ENCODE measurements around the gene RO60.
"Not testable (repeated sequence)": the region's sequence is repeated elsewhere in the genome, so short reads cannot be mapped to it uniquely, and the experiment has no call there.

RO60 gene

DNA sequence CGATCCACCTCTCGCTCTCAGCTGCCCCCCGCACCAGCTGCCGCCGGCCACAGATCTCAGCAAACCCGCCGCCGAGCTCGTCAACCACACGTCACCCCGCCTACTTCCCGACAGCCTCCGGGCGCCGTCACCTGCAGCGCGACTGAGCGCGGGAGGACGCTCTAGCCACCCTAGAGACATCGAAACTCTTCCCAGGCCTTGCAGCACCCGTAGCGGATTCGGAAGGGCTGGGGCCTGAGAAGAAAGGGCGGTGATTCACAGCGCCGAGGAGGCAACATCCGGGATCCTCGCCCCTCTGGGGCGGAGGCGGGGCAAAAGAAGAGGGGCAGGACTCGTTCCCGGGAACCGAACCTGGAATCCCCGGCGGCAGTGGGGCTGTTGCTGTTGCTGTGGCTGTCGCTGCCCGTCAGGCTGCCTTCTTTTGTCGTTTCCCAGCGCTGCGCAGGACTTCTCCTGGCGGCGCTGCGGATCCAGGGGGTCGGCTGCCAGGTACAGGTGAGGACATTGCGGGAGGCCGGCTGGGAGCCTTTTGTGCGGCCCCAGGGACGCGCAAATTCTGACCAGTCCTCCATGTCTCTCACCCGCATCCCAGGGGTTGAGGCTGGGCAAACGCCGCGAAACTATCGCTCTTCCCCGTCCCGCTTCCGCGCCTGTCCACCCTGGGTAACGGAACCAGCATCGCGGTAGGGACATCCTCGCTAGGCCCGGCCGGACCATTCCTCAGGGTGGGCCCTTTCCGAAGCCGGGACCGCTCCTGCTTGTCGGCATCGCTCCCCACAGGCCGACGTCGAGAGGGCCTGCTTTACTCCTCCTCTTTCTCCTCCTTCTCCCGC, at the start of gene RO60, which contains the start of gene UCHL5:
TSS of gene RO60 (plus strand) at position 331 of the 833 bp plus-strand sequence. CDS start 9,443 bp downstream, outside the sequence.
TSS of gene UCHL5 (minus strand) at position 79 of the 833 bp plus-strand sequence. CDS start 100 bp downstream, outside the sequence.
- H3K36me3 ChIP-seq (ENCODE audit: insufficient read depth, low read length), result peaks cover 5% of the 10 kb centered on the region
- peak within 1 kb of the TSS; percentile 43 for H2AFZ ChIP-seq (ENCODE audit: low read depth, low read length)
- peaks cover 4% of the 10 kb centered on the region for H3K9me3 ChIP-seq (ENCODE audit: low read length)
- peak within 1 kb of the TSS; percentile 75 for H3K4me3 ChIP-seq (ENCODE audit: low read length)
- H3K4me1 ChIP-seq (ENCODE audit: insufficient read depth, low read length), result peaks cover 18% of the 10 kb centered on the region
- no peaks in the 10 kb centered on the region for H3K27me3 ChIP-seq (ENCODE audit: insufficient read depth, low read length)

DNA sequence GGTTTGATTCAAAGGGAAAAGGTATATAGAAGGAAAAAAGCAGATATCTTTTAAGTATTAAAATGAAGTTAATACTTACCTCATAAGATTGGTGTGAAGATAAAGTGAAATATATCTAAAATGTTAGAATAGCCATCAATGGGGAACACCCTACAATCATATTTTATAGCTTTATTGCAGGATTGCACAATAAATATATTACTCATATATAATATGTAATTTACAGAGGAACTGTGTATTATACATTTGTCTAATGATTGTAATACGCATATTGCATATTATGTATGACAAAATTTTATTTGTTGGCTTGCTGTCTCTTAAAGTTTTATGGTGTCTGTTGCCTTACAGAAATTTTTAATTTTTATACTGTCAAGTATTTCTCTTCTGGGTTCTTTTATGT, 48.0 kb upstream of the RO60 start:
- H3K9me3 ChIP-seq (ENCODE audit: low read length), result no peaks in the 10 kb centered on the region
- H3K4me1 ChIP-seq (ENCODE audit: insufficient read depth, low read length), result no peaks in the 10 kb centered on the region
- no peak overlapping the region for H2AFZ ChIP-seq (ENCODE audit: low read depth, low read length)
- no peak overlapping the region for H3K4me3 ChIP-seq (ENCODE audit: low read length)
- no peaks in the 10 kb centered on the region for H3K27me3 ChIP-seq (ENCODE audit: insufficient read depth, low read length)
- peaks cover 3% of the 10 kb centered on the region for H3K36me3 ChIP-seq (ENCODE audit: insufficient read depth, low read length)

DNA sequence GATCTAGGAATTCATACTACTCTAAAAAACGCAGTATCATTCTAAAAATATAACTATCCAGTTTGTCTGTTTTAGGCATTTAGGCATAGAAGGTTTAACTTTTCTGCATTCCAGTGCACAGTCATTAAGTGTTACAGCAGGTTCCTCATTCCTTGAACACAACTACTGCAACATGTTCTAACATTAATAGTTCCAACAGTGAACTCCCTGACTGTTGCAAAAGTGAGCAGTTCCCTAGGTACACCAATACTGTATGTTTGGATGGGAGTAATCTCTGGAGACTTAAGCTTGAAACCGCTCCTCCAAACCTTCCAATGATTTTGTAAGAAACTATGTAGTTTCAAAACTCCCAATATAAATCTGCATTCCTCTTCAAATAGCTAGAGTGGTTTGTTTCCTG, 46.4 kb upstream of the RO60 start:
- Histone ChIP-seq H2AFZ (ENCODE audit: low read depth, low read length) (no peak overlapping the region), H3K36me3 (ENCODE audit: insufficient read depth, low read length) (peaks cover 3% of the 10 kb centered on the region), H3K27me3 (ENCODE audit: insufficient read depth, low read length) (no peaks in the 10 kb centered on the region), H3K9me3 (ENCODE audit: low read length) (no peaks in the 10 kb centered on the region), H3K4me1 (ENCODE audit: insufficient read depth, low read length) (no peaks in the 10 kb centered on the region), H3K4me3 (ENCODE audit: low read length) (no peak overlapping the region)

DNA sequence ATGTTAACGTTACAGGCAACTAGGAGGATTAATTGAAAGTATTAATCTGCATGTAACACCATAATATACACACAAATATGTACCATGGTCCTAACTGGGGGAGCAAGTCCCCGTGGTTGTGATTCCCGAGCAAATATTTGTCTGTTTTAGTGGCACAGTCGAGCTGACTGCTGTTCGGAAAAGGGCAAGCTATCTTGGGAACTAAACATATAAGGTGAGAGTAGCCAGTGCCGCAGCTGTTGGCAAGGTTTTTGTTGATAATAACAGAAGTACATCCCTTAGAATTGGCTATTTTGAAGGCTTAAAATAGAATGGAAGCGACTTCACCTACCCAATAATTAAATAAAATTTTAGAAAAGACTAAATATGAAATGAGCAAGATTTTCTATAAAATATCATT, 45.7 kb upstream of the RO60 start:
- H3K36me3 ChIP-seq (ENCODE audit: insufficient read depth, low read length), result peaks cover 3% of the 10 kb centered on the region
- no peak overlapping the region for H2AFZ ChIP-seq (ENCODE audit: low read depth, low read length)
- no peaks in the 10 kb centered on the region for H3K4me1 ChIP-seq (ENCODE audit: insufficient read depth, low read length)
- no peak overlapping the region for H3K4me3 ChIP-seq (ENCODE audit: low read length)
- H3K27me3 ChIP-seq (ENCODE audit: insufficient read depth, low read length), result no peaks in the 10 kb centered on the region
- H3K9me3 ChIP-seq (ENCODE audit: low read length), result no peaks in the 10 kb centered on the region

DNA sequence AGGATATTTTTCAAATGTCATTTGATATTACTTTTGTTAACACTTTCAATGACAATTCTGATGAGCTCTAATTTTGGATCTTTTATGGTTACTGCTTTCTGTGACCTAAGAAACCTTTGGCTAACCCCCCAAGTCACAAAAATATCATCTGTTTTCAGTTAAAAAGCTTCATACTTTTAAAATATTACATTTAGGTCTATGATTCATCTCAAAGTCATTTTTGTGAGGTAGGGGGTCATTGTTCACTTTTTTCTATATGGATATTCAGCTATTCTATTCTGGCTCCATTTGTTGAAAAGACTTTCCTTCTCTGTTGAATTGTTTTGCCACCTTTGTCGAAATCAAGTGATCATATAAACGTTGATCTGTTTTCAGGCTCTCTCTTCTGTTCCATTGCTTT, 45.0 kb upstream of the RO60 start:
- Histone ChIP-seq H3K4me3 (ENCODE audit: low read length) (no peak overlapping the region), H3K4me1 (ENCODE audit: insufficient read depth, low read length) (no peaks in the 10 kb centered on the region), H3K27me3 (ENCODE audit: insufficient read depth, low read length) (no peaks in the 10 kb centered on the region)

DNA sequence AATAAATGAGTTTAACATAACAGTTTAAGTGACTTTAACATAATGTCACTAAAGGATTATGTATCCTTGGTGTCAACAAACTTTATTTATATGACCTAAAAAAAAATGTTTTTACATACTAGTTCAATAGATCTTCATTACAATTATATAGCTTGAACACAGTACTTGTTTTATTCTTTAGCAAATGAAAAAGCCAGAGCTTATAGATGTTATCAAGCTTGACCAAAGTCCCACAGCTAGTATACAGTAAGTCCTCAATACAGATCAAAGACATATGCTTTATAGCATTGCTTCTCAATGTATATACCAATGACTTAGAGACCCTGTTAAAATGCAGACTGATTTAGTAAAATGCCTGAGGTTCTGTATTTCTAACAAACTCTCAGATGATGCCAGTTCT, 42.6 kb upstream of the RO60 start:
- peaks cover 3% of the 10 kb centered on the region for H3K36me3 ChIP-seq (ENCODE audit: insufficient read depth, low read length)
- H3K9me3 ChIP-seq (ENCODE audit: low read length), result no peaks in the 10 kb centered on the region
- no peaks in the 10 kb centered on the region for H3K4me1 ChIP-seq (ENCODE audit: insufficient read depth, low read length)
- H2AFZ ChIP-seq (ENCODE audit: low read depth, low read length), result no peak overlapping the region
- no peaks in the 10 kb centered on the region for H3K27me3 ChIP-seq (ENCODE audit: insufficient read depth, low read length)
- H3K4me3 ChIP-seq (ENCODE audit: low read length), result no peak overlapping the region

More for the DNA sequence above, 45.0 kb upstream of the RO60 start:
- peaks cover 3% of the 10 kb centered on the region for H3K36me3 ChIP-seq (ENCODE audit: insufficient read depth, low read length)
- no peaks in the 10 kb centered on the region for H3K9me3 ChIP-seq (ENCODE audit: low read length)
- no peak overlapping the region for H2AFZ ChIP-seq (ENCODE audit: low read depth, low read length)

DNA sequence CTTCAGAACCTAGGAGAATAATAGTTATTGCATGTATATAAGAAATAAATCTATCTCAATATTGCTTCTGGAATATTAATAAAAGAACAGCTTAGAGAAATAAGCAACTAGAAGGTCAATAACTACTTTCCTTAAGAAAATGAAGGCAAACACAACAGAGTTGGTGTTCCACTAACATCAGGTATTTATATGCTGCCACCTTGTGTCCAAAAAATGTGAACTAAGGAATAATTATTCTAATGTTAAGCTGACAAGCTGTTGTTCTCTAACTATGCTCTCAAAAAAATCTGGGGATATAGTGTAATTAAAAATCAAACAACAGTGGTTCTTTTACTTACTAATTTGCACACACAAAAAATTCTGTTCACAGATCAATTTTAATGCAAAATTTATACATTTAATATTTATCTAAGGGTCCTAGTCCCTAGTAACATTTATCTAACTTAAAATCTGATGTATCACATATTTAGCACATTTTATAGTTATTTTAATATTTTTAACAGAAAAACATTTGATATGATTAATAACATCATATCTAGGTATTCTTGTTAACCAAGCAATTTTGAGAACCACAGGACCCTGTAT, 39.9 kb upstream of the RO60 start:
- Histone ChIP-seq H2AFZ (ENCODE audit: low read depth, low read length) (no peak overlapping the region), H3K9me3 (ENCODE audit: low read length) (no peaks in the 10 kb centered on the region), H3K4me1 (ENCODE audit: insufficient read depth, low read length) (no peaks in the 10 kb centered on the region), H3K4me3 (ENCODE audit: low read length) (no peak overlapping the region), H3K36me3 (ENCODE audit: insufficient read depth, low read length) (peaks cover 11% of the 10 kb centered on the region), H3K27me3 (ENCODE audit: insufficient read depth, low read length) (no peaks in the 10 kb centered on the region)

DNA sequence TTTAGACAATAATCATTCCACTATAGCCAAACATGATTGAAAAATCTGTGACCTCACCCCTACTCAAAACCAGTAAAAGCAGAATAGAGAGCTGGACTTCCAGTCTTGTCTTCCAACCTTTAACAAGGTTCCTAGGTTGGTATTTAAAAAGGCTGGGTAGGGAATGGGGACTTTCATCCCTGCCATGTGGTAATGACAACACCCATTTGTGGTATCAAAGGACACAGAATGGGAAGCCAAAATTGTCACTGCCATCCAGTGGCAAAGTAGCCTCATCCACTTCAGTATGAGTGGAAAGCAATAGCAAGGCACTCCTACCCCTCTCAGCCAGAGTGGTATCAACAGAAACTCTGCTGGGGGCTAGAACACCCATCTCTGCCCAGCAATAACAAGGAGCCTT, 34.2 kb upstream of the RO60 start:
- no peak overlapping the region for H3K4me3 ChIP-seq (ENCODE audit: low read length)
- H2AFZ ChIP-seq (ENCODE audit: low read depth, low read length), result no peak overlapping the region
- H3K27me3 ChIP-seq (ENCODE audit: insufficient read depth, low read length), result no peaks in the 10 kb centered on the region
- H3K36me3 ChIP-seq (ENCODE audit: insufficient read depth, low read length), result peaks cover 28% of the 10 kb centered on the region
- no peaks in the 10 kb centered on the region for H3K9me3 ChIP-seq (ENCODE audit: low read length)
- H3K4me1 ChIP-seq (ENCODE audit: insufficient read depth, low read length), result no peaks in the 10 kb centered on the region

DNA sequence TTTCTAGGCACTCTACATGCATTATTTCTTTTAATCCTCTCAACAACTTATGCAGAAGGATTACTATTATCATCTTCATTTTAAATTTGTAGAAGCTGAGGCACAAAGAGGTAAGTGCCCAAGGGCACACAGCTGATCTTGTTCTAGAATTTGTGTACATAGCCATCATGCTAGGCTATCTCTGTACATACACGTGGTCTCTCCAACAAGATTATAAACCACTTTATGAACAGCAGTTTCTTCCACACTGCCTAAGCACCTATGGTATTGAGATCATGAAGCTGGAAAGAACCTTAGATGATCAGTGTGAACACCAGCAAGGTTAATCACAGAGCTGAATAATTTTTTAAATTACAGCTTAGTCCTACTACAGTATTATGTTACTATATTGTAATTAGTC, 29.1 kb upstream of the RO60 start:
- H2AFZ ChIP-seq (ENCODE audit: low read depth, low read length), result no peak overlapping the region
- H3K4me3 ChIP-seq (ENCODE audit: low read length), result no peak overlapping the region
- no peaks in the 10 kb centered on the region for H3K9me3 ChIP-seq (ENCODE audit: low read length)
- H3K36me3 ChIP-seq (ENCODE audit: insufficient read depth, low read length), result peaks cover 20% of the 10 kb centered on the region
- H3K4me1 ChIP-seq (ENCODE audit: insufficient read depth, low read length), result no peaks in the 10 kb centered on the region
- H3K27me3 ChIP-seq (ENCODE audit: insufficient read depth, low read length), result no peaks in the 10 kb centered on the region

DNA sequence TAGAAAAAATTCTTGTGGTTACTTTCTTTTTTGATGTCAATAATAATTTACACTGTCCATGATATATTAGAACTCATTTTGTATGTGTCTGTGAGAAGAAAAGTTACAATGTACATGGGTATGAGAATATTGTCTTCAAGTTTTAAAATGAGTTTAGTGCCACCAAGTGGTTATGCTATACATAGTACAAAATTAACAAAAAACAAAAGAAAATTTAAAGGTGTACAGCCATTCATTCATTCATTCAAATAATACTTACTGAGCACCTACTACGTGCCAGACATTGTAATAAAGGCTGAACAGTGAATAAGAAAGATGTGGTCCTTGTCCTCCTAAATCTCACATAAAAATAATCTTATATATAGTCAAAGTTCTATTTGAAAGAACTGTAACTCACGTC, 28.0 kb upstream of the RO60 start:
- Histone ChIP-seq H3K36me3 (ENCODE audit: insufficient read depth, low read length) (peaks cover 12% of the 10 kb centered on the region), H3K4me3 (ENCODE audit: low read length) (no peak overlapping the region), H3K4me1 (ENCODE audit: insufficient read depth, low read length) (no peaks in the 10 kb centered on the region), H3K9me3 (ENCODE audit: low read length) (no peaks in the 10 kb centered on the region), H3K27me3 (ENCODE audit: insufficient read depth, low read length) (no peaks in the 10 kb centered on the region), H2AFZ (ENCODE audit: low read depth, low read length) (no peak overlapping the region)

DNA sequence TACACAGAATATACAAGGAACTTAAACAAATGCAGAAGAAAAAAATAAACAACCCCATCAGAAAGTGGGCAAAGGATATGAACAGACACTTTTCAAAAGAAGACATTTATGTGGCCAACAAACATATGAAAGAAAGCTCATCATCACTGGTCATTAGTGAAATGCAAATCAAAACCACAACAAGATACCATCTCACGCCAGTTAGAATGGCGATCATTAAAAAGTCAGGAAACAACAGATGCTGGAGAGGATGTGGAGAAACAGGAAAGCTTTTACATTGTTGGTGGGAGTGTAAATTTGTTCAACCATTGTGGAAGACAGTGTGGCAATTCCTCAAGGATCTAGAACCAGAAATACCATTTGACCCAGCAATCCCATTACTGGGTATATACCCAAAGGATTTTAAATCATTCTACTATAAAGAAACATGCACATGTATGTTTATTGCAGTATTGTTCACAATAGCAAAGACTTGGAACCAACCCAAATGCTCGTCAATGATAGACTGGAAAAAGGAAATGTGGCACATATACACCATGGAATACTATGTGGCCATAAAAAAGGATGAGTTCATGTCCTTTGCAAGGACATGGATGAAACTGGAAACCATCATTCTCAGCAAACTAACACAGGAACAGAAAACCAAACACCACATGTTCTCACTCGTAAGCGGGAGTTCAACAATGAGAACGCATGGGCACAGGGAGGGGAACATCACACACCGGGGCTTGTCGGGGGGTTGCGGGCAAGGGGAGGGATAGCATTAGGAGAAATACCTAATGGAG, 26.6 kb upstream of the RO60 start:
- not testable (repeated sequence) for H3K27me3 ChIP-seq (ENCODE audit: insufficient read depth, low read length); H2AFZ ChIP-seq (ENCODE audit: low read depth, low read length); H3K36me3 ChIP-seq (ENCODE audit: insufficient read depth, low read length); H3K4me3 ChIP-seq (ENCODE audit: low read length); H3K9me3 ChIP-seq (ENCODE audit: low read length); H3K4me1 ChIP-seq (ENCODE audit: insufficient read depth, low read length)

DNA sequence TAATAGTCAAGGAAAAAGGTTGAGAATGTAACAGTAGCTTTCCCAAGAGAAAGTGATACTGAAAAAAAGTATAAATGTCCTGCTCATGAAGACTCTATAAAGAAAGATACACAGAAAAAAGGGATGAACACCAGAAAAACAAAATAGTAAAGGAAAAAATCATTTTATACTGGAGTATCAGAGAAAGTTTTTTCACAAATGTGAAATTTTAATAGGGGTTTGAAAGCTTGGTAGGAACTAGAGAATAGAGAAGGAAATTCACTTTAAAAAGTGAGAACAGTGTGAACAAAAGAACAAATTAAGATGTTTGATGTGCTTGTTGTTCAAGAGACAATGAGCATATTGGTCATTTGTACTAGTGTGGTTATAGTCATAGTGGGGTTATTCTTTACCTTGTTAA, 25.8 kb upstream of the RO60 start:
- Histone ChIP-seq H3K4me3 (ENCODE audit: low read length) (no peak overlapping the region), H3K9me3 (ENCODE audit: low read length) (no peaks in the 10 kb centered on the region), H3K4me1 (ENCODE audit: insufficient read depth, low read length) (no peaks in the 10 kb centered on the region), H3K36me3 (ENCODE audit: insufficient read depth, low read length) (peaks cover 4% of the 10 kb centered on the region), H3K27me3 (ENCODE audit: insufficient read depth, low read length) (no peaks in the 10 kb centered on the region), H2AFZ (ENCODE audit: low read depth, low read length) (no peak overlapping the region)
